Endothelial cell of umbilical vein (primary cell): ENCODE measurements around the gene HS6ST2. TPM values are rescaled to one million over a fixed set of nuclear protein-coding genes. Genes with fewer than 3 reads are reported as not detected.
"Not testable (repeated sequence)": the region's sequence is repeated elsewhere in the genome, so short reads cannot be mapped to it uniquely, and the experiment has no call there.

Experiments used
- BruUV-seq: library from RNA; stranded (reverse); fragments of 400-500 nt; replicated peaks from 2 replicates; lab custom pipeline; 2021; lab: Mats Ljungman, UMichigan
- CTCF ChIA-PET: fragments of 300-600, 350-600 bp; sonication (Branson Sonifier 250); formaldehyde crosslinking; loops from one replicate; lab custom pipeline; 2021; ENCODE audit warnings: antibody characterized with exemption, inconsistent platforms; lab: Charles Lee
- POLR2A ChIA-PET: fragments of 300-600, 350-600 bp; sonication (Branson Sonifier 250); formaldehyde crosslinking; loops from one replicate; lab custom pipeline; 2021; ENCODE audit warnings: antibody characterized with exemption, inconsistent platforms; lab: Charles Lee
- DNase-seq: peaks from one replicate; pipeline ENCODE4 v3.0.0-alpha.2; 2011; ENCODE audit warnings: low read depth, low spot score
- FAIRE-seq: peaks from 2 replicates; lab custom pipeline; 2011; peaks lifted over from hg19 to GRCh38; lab: Jason Lieb, UNC
- H2AFZ ChIP-seq: 2 replicates; pipeline ENCODE4 v1.6.0; 2012; ENCODE audit warnings: low read depth, low read length, control low read depth, inconsistent platforms
- H3K27ac ChIP-seq: 2 replicates; pipeline ENCODE4 v1.5.1; 2011; ENCODE audit warnings: low read depth, mild to moderate bottlenecking, control low read depth, low read length, moderate library complexity; ENCODE audit not compliant: insufficient read depth
- H3K27me3 ChIP-seq, 2 experiments: 2 replicates each; pipeline versions ENCODE4 v1.6.0 to v1.6.1; 2011; ENCODE audit warnings: low read length in 2 of 2, mixed read lengths in 1 of 2; ENCODE audit not compliant: control insufficient read depth in 2 of 2, insufficient read depth in 2 of 2
- H3K36me3 ChIP-seq, 2 experiments: 2 replicates in 1 of 2; 3 replicates in 1 of 2; pipeline ENCODE4 v1.5.1; 2011; ENCODE audit warnings: low read length in 2 of 2, mild to moderate bottlenecking in 1 of 2, moderate library complexity in 1 of 2; ENCODE audit not compliant: control insufficient read depth in 2 of 2, insufficient read depth in 2 of 2; ENCODE audit errors: extremely low read depth in 1 of 2
- H3K4me1 ChIP-seq: 3 replicates; pipeline ENCODE4 v1.5.1; 2011; ENCODE audit warnings: mild to moderate bottlenecking, low read length; ENCODE audit not compliant: control insufficient read depth, insufficient read depth; ENCODE audit errors: extremely low read depth
- H3K4me2 ChIP-seq: 2 replicates; pipeline ENCODE4 v1.6.1; 2011; ENCODE audit warnings: low read length, control low read depth, mixed read lengths; ENCODE audit not compliant: insufficient read depth
- H3K4me3 ChIP-seq, 3 experiments: fragments of 200-600 bp in 1 of 3; sonication (generic), shearing (Covaris generic) in 1 of 3; replicated peaks in 1 of 3; 2 replicates each; pipeline ENCODE4 v1.5.1; 2011 to 2016; ENCODE audit warnings: control low read depth in 3 of 3, low read length in 3 of 3, mild to moderate bottlenecking in 2 of 3, inconsistent platforms in 1 of 3, low read depth in 1 of 3, moderate library complexity in 1 of 3; ENCODE audit not compliant: insufficient read depth in 1 of 3
- H3K79me2 ChIP-seq: 2 replicates; pipeline ENCODE4 v1.6.0; 2012; ENCODE audit warnings: low read length, inconsistent platforms; ENCODE audit not compliant: control insufficient read depth, insufficient read depth
- H3K9ac ChIP-seq: replicated peaks from 2 replicates; pipeline ENCODE3; 2011; ENCODE audit warnings: low read length, control low read depth; ENCODE audit not compliant: insufficient read depth; ENCODE audit errors: extremely low read depth
- H3K9me1 ChIP-seq: replicated peaks from 3 replicates; pipeline ENCODE4 v1.6.0; 2011; ENCODE audit warnings: mild to moderate bottlenecking, low read length; ENCODE audit not compliant: control insufficient read depth, insufficient read depth; ENCODE audit errors: extremely low read depth
- H3K9me3 ChIP-seq: replicated peaks from 2 replicates; pipeline ENCODE4 v1.5.1; 2012; ENCODE audit warnings: low read length, inconsistent platforms; ENCODE audit not compliant: control insufficient read depth, insufficient read depth
- H4K20me1 ChIP-seq: replicated peaks from 2 replicates; pipeline ENCODE3; 2011; ENCODE audit warnings: mild to moderate bottlenecking, low read length; ENCODE audit not compliant: control insufficient read depth, insufficient read depth; ENCODE audit errors: extremely low read depth
- GATA2 ChIP-seq: IDR thresholded peaks from 2 replicates; pipeline ENCODE4 v1.7.0; 2011; ENCODE audit warnings: low read depth, mild to moderate bottlenecking, moderate library complexity, mixed read lengths, low read length; ENCODE audit not compliant: insufficient read length, insufficient read depth
- JUN ChIP-seq: IDR thresholded peaks from 2 replicates; pipeline ENCODE4 v1.6.1; 2011; ENCODE audit warnings: borderline replicate concordance, low read depth; ENCODE audit not compliant: insufficient read length, insufficient read depth
- MAX ChIP-seq: IDR thresholded peaks from 2 replicates; pipeline ENCODE4 v1.6.1; 2011; ENCODE audit not compliant: insufficient read depth, insufficient read length
- dilution Hi-C: fragments of 300-500 bp; cut with MboI; formaldehyde crosslinking; loops from one replicate; pipeline ENCODE4 v1.15.0; 2019; ENCODE audit warnings: low sequenced_read_pairs; ENCODE audit not compliant: extremely low pct_ligation_motif_present
- intact Hi-C: fragments of 100-400 bp; cut with micrococcal nuclease; formaldehyde crosslinking; loops from one replicate; pipeline ENCODE4 v1.10.0; 2022
- polyA plus RNA-seq, 4 experiments: library from polyadenylated mRNA; depleted of rRNA in 3 of 4; stranded (reverse) in 3 of 4; unstranded in 1 of 4; fragments of >200 nt; gene quantifications; 2 replicates each; pipeline versions ENCODE4 v1.2.1 to v1.2.3, GENCODE V29; 2011 to 2012; ENCODE audit warnings: missing spikeins in 1 of 4
- total RNA-seq: library from RNA; stranded (reverse); gene quantifications from 2 replicates; pipeline ENCODE4 v1.2.3, GENCODE V29; 2021

Gene HS6ST2
- total and polyA plus RNA-seq, 2 donors (not counting 3 experiments of a cell fraction or from before 2014, with no cell fraction given), result 0.49 to 0.84 TPM

- no peak overlapping the region for H3K27ac ChIP-seq
- H3K27me3 ChIP-seq, result no peaks in the 10 kb centered on the region
- H3K4me2 ChIP-seq, result no peak overlapping the region
- H3K79me2 ChIP-seq, result no peaks in the 10 kb centered on the region
- H3K9me3 ChIP-seq, result no peaks in the 10 kb centered on the region
- CTCF ChIA-PET, result no interaction called here
- DNase-seq (no peak), FAIRE-seq (no peak)
- H3K4me3 ChIP-seq, result no peak overlapping the region
- H4K20me1 ChIP-seq, result no peaks in the 10 kb centered on the region
- H3K4me1 ChIP-seq, result no peaks in the 10 kb centered on the region
- H3K9ac ChIP-seq, result no peak overlapping the region
- intact Hi-C loops, result no loop called here
- POLR2A ChIA-PET, result no interaction called here
- dilution Hi-C loops, result no loop called here
- H3K36me3 ChIP-seq, result no peaks in the 10 kb centered on the region
- H2AFZ ChIP-seq, result no peak overlapping the region
- TF ChIP-seq MAX, result no peak
- TF ChIP-seq GATA2, result no peak
- TF ChIP-seq JUN, result no peak
- BruUV-seq, result no TSS peak
- no peaks in the 10 kb centered on the region for H3K9me1 ChIP-seq
Measured at GRCh38 chrX:132983496-132983895, 25.1 kb upstream of the HS6ST2 start.

GRCh38 chrX:132980035-132980434 is 21.6 kb upstream of the HS6ST2 start:
- H3K4me1 ChIP-seq, POLR2A ChIA-PET, H3K9me3 ChIP-seq, H3K36me3 ChIP-seq, H2AFZ ChIP-seq, H3K79me2 ChIP-seq, H3K4me2 ChIP-seq, FAIRE-seq, H4K20me1 ChIP-seq, intact Hi-C loops, CTCF ChIA-PET, BruUV-seq, DNase-seq, H3K9me1 ChIP-seq, H3K4me3 ChIP-seq, H3K27ac ChIP-seq, H3K27me3 ChIP-seq, H3K9ac ChIP-seq, dilution Hi-C loops: not testable (repeated sequence)
